Measurements from ENCODE around the gene TMEM131.
"Not testable (repeated sequence)": the region's sequence is repeated elsewhere in the genome, so short reads cannot be mapped to it uniquely, and the experiment has no call there.

- not testable (repeated sequence) for TF ChIP-seq CTCF, EZH2, EZH2phosphoT487 (IDR thresholded peaks at IDR 0.05)
Observed at GRCh38 chr2:97826266-97826847, 169.4 kb downstream of the TMEM131 start.
